Measurements from ENCODE around the gene UBXN1. TPM values are rescaled to one million over a fixed set of nuclear protein-coding genes. Genes with fewer than 3 reads are reported as not detected.
A peak's percentile ranks its signal among the peaks of the same experiment; 100 is the strongest.

UBXN1 gene
- total and polyA plus RNA-seq, 9 donors, result 81.6 to 170 (median 162) TPM

DNA sequence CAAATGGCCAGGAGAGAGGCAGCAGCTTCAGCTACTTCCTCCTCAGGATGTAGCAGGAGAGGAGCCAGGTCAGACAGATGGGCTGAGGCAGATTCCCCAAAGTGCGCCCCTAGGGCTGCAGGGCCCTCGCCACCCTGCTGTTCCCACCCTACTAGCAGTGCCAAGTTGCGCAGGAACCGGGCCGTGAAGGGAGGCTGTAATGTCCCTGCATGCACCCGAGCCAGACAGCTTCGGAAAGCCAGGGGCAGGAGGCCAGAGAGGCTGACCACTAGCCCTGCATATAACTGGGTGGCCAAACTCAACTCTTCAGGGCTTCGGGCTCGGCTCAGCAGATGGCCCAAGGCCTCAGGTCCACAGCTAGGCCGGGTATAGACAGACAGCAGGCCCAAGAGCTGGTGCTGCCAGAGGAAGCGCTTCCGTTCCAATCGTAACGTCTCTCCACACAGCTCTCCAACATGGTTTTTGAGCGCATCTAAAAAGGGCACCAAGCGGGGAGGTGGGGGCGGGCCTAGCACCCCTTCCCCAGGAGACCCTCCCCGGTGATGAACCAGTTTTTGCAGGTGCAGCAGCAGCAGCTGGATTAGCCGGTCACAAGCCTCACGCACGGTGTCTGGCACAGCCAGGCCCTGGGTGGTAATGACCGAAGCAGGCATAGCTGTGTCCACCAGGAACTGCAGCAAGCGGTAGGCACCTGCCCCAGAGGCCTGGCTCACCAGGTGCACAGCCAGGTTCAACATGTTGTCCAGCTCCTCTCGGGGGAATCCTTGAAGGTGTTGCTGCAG lies 30.5 kb downstream of the UBXN1 start:
- Histone ChIP-seq H3K36me3 (ENCODE audit: control insufficient read depth, insufficient read depth, low read length) (peaks cover 42% of the 10 kb centered on the region), H3K27me3 (ENCODE audit: control insufficient read depth, insufficient read depth, low read length) (no peaks in the 10 kb centered on the region), H3K4me1 (ENCODE audit: control insufficient read depth, insufficient read depth, low read length) (peaks cover 30% of the 10 kb centered on the region), H3K27ac (ENCODE audit: low read length) (no peak overlapping the region), H3K4me3 (ENCODE audit: low read length) (no peak overlapping the region), H3K9me3 (replicated peaks; ENCODE audit: control insufficient read depth, low read depth, low read length) (no peaks in the 10 kb centered on the region)
- 85% methylated on average over 24 of the region's 24 CpGs for WGBS (ENCODE audit: insufficient coverage)
- no peak for DNase-seq

DNA sequence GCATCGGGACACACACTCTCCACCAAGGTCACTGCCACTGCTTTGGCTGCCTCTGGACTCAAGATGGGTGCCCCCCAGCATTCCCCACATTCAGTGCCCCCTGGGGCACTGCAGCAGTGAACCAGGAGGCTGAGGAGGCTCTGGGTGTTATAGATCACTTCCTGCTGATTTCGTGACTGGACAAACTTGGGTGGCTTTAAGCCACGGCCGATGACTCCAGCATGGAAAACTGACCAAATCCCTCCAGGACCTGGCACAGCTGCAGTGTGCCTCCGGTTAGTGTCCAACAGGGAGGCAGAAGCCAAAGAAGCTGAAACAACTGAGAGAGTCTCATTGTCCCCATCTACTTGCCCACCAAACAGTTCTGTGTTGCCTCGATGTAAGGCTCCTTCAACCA lies 31.3 kb downstream of the UBXN1 start:
- Histone ChIP-seq H3K9me3 (replicated peaks; ENCODE audit: control insufficient read depth, low read depth, low read length) (no peaks in the 10 kb centered on the region), H3K27ac (ENCODE audit: low read length) (no peak overlapping the region), H3K4me3 (ENCODE audit: low read length) (no peak overlapping the region), H3K4me1 (ENCODE audit: control insufficient read depth, insufficient read depth, low read length) (peaks cover 28% of the 10 kb centered on the region), H3K27me3 (ENCODE audit: control insufficient read depth, insufficient read depth, low read length) (no peaks in the 10 kb centered on the region), H3K36me3 (ENCODE audit: control insufficient read depth, insufficient read depth, low read length) (peaks cover 48% of the 10 kb centered on the region)
- WGBS (ENCODE audit: insufficient coverage), result 86% methylated on average over 5 of the region's 6 CpGs
- no peak for DNase-seq

DNA sequence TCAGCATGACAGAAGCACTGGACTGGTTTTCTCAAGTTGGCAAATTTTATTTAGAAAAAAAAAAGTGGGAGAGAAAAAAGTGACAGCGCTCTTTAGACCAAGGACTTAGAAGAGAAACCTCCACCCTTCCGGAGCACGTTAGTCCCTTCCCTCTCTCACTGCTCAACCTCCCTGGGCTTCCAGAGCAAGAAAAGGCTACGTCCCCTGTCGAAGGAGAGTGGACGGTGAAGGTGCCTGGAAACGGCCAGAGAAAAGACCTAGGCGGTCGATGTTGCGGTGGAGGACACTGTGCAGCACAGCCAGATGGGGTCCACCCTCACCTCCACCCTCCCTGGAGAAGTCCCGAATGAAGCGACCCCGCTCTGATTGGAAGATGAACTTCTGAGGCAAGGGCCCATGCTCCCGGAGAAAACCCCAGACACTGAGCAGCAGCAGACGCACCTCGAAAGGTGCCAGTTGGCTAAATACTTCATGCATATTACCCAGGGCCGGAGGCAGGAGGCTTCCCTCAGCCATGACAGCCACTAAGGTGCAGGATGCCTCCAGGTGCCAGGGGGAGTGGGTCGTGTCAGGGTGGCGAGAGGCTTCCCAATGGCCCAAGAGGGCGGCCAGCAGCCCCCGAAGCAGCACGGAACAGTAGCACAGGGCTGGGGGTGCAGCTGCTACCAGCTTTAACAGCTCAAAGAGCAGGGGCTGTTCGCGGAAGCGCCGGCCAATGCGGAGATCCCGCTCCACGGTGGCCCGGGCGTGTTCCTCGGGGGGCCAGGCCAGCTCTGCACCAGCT lies 31.9 kb downstream of the UBXN1 start:
- DNase-seq, result no peak
- WGBS (ENCODE audit: insufficient coverage), result 71% methylated on average over 24 of the region's 32 CpGs
- Histone ChIP-seq H3K9me3 (replicated peaks; ENCODE audit: control insufficient read depth, low read depth, low read length) (no peaks in the 10 kb centered on the region), H3K36me3 (ENCODE audit: control insufficient read depth, insufficient read depth, low read length) (peaks cover 50% of the 10 kb centered on the region), H3K4me3 (ENCODE audit: low read length) (no peak overlapping the region), H3K4me1 (ENCODE audit: control insufficient read depth, insufficient read depth, low read length) (peaks cover 23% of the 10 kb centered on the region), H3K27me3 (ENCODE audit: control insufficient read depth, insufficient read depth, low read length) (no peaks in the 10 kb centered on the region), H3K27ac (ENCODE audit: low read length) (peak overlapping the region; percentile 69)

DNA sequence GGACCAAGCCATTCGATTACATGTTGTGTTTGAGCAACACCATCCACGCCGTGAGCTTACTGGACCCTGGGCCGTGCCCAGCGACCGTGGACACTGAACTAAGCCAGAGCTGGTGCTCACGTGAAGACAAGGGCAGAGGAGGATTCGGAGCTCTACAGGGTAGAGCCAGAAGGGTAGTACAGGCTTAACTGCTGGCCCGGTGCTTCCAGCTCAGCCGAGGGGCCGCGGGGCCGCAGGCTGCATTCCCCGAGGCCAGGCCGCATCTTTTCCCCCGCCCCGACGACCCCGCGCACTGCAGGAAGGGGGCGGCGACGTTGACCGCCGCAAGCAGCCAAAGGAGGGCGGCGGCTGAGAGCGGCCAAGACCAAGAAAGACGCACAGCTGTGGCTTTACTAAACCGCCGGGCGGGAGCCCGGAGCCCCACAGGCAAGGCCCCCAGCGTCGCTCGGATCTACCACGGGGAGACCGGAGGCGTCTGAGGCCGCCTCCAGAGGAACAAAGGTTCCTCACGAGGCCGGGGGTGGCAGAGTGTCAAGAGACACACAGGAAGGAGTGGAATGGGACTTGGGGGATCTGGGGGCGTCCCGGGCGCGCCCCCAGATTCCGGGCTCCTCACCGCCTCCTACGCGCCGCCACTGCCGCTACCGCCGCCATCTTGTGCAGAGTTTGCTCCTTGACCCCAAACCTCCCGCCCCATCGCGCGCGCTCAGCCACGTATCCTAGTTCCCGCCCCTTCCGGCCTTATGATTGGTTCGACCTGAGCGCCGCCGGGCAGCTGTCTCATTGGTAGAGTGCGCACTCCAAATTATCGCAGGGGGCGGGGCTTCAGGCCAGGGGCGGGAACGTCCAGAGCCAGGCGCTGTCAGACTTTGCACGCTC lies 32.7 kb downstream of the UBXN1 start, which contains the start of gene GANAB:
Gene GANAB, minus strand, starts transcription at position 668 of the 879 bp plus-strand sequence. Its CDS starts 14 bp downstream, at position 654.
- Histone ChIP-seq H3K4me1 (ENCODE audit: control insufficient read depth, insufficient read depth, low read length) (peaks cover 17% of the 10 kb centered on the region), H3K36me3 (ENCODE audit: control insufficient read depth, insufficient read depth, low read length) (peaks cover 50% of the 10 kb centered on the region), H3K27ac (ENCODE audit: low read length) (peak within 1 kb of the TSS; percentile 99), H3K4me3 (ENCODE audit: low read length) (peak within 1 kb of the TSS; percentile 98), H3K9me3 (replicated peaks; ENCODE audit: control insufficient read depth, low read depth, low read length) (no peaks in the 10 kb centered on the region), H3K27me3 (ENCODE audit: control insufficient read depth, insufficient read depth, low read length) (no peaks in the 10 kb centered on the region)
- peak; percentile 99 for DNase-seq
- under 1% methylated on average over 70 of the region's 73 CpGs for WGBS (ENCODE audit: insufficient coverage)

DNA sequence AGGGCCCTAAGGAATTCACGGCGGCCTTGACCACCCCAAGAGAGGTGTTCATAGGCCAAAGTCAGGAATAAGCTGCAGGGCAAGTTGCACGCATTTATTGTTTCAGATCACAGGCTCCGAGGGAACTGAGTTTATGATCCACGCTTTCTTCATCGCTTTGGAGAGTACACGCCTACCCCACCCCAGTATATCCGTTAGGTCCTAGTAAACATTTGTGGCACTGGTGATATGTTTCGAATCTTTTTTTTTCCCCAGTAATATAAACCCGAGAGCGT lies 33.3 kb downstream of the UBXN1 start:
- peaks cover 52% of the 10 kb centered on the region for H3K36me3 ChIP-seq (ENCODE audit: control insufficient read depth, insufficient read depth, low read length)
- peaks cover 17% of the 10 kb centered on the region for H3K4me1 ChIP-seq (ENCODE audit: control insufficient read depth, insufficient read depth, low read length)
- H3K4me3 ChIP-seq (ENCODE audit: low read length), result peak overlapping the region; percentile 98
- DNase-seq, result no peak
- no peaks in the 10 kb centered on the region for H3K9me3 ChIP-seq (replicated peaks; ENCODE audit: control insufficient read depth, low read depth, low read length)
- peak overlapping the region; percentile 99 for H3K27ac ChIP-seq (ENCODE audit: low read length)
- WGBS (ENCODE audit: insufficient coverage), result 14% methylated on average over 2 of the region's 11 CpGs
- H3K27me3 ChIP-seq (ENCODE audit: control insufficient read depth, insufficient read depth, low read length), result no peaks in the 10 kb centered on the region

DNA sequence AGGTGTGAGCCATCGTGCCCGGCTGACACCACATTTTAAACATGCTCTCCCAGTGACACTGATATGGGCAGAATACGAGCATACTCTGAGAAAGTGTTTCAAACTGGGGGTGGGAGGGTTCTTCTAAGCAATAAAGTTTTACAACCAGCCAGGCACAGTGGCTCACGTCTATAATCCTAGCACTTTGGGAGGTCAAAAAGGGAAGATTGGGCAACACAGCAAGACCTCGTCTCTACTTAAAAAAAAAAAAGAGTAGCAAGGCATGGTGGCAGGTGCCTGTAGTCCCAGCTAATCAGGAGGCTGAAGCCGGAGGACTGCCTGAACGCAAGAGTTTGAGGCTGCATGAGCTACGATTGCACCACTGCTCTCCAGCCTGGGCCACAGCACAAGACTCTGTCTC lies 34.7 kb downstream of the UBXN1 start:
- 77% methylated on average over 4 of the region's 8 CpGs for WGBS (ENCODE audit: insufficient coverage)
- no peaks in the 10 kb centered on the region for H3K9me3 ChIP-seq (replicated peaks; ENCODE audit: control insufficient read depth, low read depth, low read length)
- no peak overlapping the region for H3K27ac ChIP-seq (ENCODE audit: low read length)
- H3K27me3 ChIP-seq (ENCODE audit: control insufficient read depth, insufficient read depth, low read length), result no peaks in the 10 kb centered on the region
- H3K4me3 ChIP-seq (ENCODE audit: low read length), result no peak overlapping the region
- DNase-seq, result no peak
- peaks cover 52% of the 10 kb centered on the region for H3K36me3 ChIP-seq (ENCODE audit: control insufficient read depth, insufficient read depth, low read length)
- H3K4me1 ChIP-seq (ENCODE audit: control insufficient read depth, insufficient read depth, low read length), result peaks cover 17% of the 10 kb centered on the region

DNA sequence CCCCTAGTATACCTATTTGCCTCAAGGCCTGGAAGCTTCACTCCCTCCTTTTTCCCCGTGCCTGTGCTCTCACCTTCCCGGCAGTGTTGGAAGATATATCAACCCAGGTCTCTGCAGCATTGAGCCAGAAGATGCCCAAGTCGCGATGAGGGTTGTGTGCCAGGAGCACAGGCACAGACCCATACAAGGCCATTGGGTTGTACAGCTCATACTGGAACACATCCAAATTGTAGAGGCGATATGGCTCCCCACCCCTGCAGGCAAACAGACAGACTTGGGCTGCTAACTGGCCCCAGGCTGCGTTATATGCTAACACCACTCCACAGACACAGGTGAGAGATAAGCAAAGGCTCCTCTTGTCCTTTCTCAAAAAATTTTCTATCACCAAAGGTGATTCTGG lies 46.4 kb downstream of the UBXN1 start:
- Histone ChIP-seq H3K4me1 (ENCODE audit: control insufficient read depth, insufficient read depth, low read length) (no peaks in the 10 kb centered on the region), H3K9me3 (replicated peaks; ENCODE audit: control insufficient read depth, low read depth, low read length) (no peaks in the 10 kb centered on the region), H3K27me3 (ENCODE audit: control insufficient read depth, insufficient read depth, low read length) (no peaks in the 10 kb centered on the region), H3K4me3 (ENCODE audit: low read length) (no peak overlapping the region), H3K27ac (ENCODE audit: low read length) (no peak overlapping the region), H3K36me3 (ENCODE audit: control insufficient read depth, insufficient read depth, low read length) (peaks cover 94% of the 10 kb centered on the region)
- no peak for DNase-seq
- 90% methylated on average over 3 of the region's 6 CpGs for WGBS (ENCODE audit: insufficient coverage)

DNA sequence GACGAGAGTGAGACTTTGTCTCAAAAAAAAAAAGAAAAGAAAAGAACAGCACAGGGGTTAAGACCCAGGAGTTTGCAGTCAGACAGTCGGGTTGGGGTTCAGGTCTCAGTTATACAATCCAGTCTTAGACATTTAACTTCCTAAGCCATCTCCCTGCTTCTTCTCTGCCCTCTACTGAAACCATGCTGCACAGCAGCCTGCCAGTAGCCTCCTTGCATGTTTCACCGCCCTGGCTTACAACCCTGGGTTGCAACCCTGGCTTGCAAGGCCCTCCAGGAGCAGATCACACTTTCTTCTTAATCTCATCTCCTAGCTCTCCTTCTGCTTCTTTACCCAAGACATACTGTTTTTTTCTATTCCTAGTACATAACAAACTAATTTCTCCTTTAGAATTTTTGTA lies 51.2 kb downstream of the UBXN1 start:
- no peak for DNase-seq
- Histone ChIP-seq H3K9me3 (replicated peaks; ENCODE audit: control insufficient read depth, low read depth, low read length) (no peaks in the 10 kb centered on the region), H3K27ac (ENCODE audit: low read length) (no peak overlapping the region), H3K4me1 (ENCODE audit: control insufficient read depth, insufficient read depth, low read length) (no peaks in the 10 kb centered on the region), H3K27me3 (ENCODE audit: control insufficient read depth, insufficient read depth, low read length) (no peaks in the 10 kb centered on the region), H3K4me3 (ENCODE audit: low read length) (no peak overlapping the region), H3K36me3 (ENCODE audit: control insufficient read depth, insufficient read depth, low read length) (peaks cover 79% of the 10 kb centered on the region)
- 52% methylated on average over 3 of the region's 3 CpGs for WGBS (ENCODE audit: insufficient coverage)
